ENCODE data around the gene SCTR. TPM values are rescaled to one million over a fixed set of nuclear protein-coding genes. Genes with fewer than 3 reads are reported as not detected.

SCTR gene
- total and polyA plus RNA-seq, 2 of the 13 experiments (the other 11 are each of a cell fraction or from before 2014, with no cell fraction given) = not detected

DNA sequence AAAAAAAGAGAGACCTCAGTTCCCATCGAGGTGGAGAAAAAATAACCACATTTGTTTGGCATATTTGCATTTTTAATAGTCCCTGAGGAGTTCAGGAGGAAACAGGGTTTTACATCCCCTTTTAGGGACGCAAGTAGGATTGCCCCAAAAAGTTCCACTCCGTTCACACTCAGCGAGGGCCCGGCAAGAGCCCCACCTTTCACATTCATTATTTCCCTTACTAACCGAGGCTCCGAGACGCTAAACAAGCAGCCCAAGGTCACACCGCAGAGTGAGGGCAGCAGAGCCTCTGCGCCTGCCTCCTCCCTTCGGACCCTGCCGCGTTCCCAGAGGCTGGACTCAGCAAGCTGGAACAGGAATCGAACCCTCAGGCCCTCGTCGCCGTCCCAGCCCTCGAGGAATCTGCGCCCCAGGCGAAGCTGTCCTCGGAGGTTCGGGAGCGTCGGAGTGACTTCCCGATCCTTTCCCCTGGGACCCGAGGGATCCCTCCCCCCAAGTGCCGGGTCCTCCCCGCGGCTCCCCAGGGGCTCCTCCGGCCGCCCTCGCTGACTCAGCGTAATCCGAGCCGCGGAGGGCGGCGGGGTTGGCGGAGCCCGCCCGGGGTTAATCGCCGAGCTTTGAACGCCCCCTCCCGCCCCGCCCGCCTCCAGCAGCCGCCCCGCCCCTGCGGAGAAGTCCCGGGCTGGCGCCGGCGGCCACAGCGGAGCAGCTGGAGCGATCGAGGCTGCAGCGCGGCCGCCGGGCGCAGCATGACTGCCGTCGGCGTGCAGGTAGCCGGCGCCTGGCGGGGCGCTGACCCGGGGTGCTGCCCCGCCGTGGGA lies 92.9 kb downstream of the SCTR start, which contains the start of gene TMEM37 (continued):
- no peak for TF ChIP-seq ZNF552 (CRISPR knock-in tag; IDR thresholded peaks at IDR 0.05; ENCODE audit: borderline replicate concordance)
- TF ChIP-seq RARA (CRISPR knock-in tag; IDR thresholded peaks at IDR 0.05) = peak; percentile 86
- TF ChIP-seq ZNF20 (CRISPR knock-in tag; IDR thresholded peaks at IDR 0.05) = no peak
- TF ChIP-seq, protein P1, sequence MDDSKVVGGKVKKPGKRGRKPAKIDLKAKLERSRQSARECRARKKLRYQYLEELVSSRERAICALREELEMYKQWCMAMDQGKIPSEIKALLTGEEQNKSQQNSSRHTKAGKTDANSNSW (CRISPR knock-in tag; IDR thresholded peaks at IDR 0.05; ENCODE audit: borderline replicate concordance) = no peak
- TF ChIP-seq, protein P2, sequence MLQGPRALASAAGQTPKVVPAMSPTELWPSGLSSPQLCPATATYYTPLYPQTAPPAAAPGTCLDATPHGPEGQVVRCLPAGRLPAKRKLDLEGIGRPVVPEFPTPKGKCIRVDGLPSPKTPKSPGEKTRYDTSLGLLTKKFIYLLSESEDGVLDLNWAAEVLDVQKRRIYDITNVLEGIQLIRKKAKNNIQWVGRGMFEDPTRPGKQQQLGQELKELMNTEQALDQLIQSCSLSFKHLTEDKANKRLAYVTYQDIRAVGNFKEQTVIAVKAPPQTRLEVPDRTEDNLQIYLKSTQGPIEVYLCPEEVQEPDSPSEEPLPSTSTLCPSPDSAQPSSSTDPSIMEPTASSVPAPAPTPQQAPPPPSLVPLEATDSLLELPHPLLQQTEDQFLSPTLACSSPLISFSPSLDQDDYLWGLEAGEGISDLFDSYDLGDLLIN (CRISPR knock-in tag; IDR thresholded peaks at IDR 0.05; ENCODE audit: borderline replicate concordance) = peak; percentile 84; the same call in 1 of the 2 replicates
- TF ChIP-seq ZNF354B (CRISPR knock-in tag; IDR thresholded peaks at IDR 0.05) = no peak
- no peak for TF ChIP-seq CCDC6 (CRISPR knock-in tag; IDR thresholded peaks at IDR 0.05)
- TF ChIP-seq KDM5B (CRISPR knock-in tag; IDR thresholded peaks at IDR 0.05; ENCODE audit: borderline replicate concordance) = peak; percentile 80; the same call in 1 of the 2 replicates
- peak; percentile 77; the same call in 1 of the 2 replicates for TF ChIP-seq PPARG (CRISPR knock-in tag; conservative IDR thresholded peaks at IDR 0.05)
- peak; percentile 71 for TF ChIP-seq POLR2G (IDR thresholded peaks at IDR 0.05; ENCODE audit: low read depth, low read length)
- TF ChIP-seq, protein P3, sequence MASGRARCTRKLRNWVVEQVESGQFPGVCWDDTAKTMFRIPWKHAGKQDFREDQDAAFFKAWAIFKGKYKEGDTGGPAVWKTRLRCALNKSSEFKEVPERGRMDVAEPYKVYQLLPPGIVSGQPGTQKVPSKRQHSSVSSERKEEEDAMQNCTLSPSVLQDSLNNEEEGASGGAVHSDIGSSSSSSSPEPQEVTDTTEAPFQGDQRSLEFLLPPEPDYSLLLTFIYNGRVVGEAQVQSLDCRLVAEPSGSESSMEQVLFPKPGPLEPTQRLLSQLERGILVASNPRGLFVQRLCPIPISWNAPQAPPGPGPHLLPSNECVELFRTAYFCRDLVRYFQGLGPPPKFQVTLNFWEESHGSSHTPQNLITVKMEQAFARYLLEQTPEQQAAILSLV (CRISPR knock-in tag; IDR thresholded peaks at IDR 0.05; ENCODE audit: borderline replicate concordance) = peak; percentile 99
- TF ChIP-seq U2AF1 (optimal IDR thresholded peaks at IDR 0.05; ENCODE audit: low read depth, low read length) = peak; percentile 22
- TF ChIP-seq, protein P4, sequence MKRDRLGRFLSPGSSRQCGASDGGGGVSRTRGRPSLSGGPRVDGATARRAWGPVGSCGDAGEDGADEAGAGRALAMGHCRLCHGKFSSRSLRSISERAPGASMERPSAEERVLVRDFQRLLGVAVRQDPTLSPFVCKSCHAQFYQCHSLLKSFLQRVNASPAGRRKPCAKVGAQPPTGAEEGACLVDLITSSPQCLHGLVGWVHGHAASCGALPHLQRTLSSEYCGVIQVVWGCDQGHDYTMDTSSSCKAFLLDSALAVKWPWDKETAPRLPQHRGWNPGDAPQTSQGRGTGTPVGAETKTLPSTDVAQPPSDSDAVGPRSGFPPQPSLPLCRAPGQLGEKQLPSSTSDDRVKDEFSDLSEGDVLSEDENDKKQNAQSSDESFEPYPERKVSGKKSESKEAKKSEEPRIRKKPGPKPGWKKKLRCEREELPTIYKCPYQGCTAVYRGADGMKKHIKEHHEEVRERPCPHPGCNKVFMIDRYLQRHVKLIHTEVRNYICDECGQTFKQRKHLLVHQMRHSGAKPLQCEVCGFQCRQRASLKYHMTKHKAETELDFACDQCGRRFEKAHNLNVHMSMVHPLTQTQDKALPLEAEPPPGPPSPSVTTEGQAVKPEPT (CRISPR knock-in tag; IDR thresholded peaks at IDR 0.05; ENCODE audit: low read depth) = peak; percentile 89
- TF ChIP-seq CBX1 (IDR thresholded peaks at IDR 0.05; ENCODE audit: low read depth) = peak; percentile 90
- no peak; the same call in 1 of the 2 replicates for TF ChIP-seq ZNF749 (CRISPR knock-in tag; IDR thresholded peaks at IDR 0.05; ENCODE audit: borderline replicate concordance)
- TF ChIP-seq U2AF2 (IDR thresholded peaks at IDR 0.05; ENCODE audit: low read depth, low read length) = 0 out of 2 replicates have a peak, but pooled peaks have one; percentile 20
- peak; percentile 83 for TF ChIP-seq ZMYM2 (CRISPR knock-in tag; IDR thresholded peaks at IDR 0.05)
- TF ChIP-seq ZBTB8A (CRISPR knock-in tag; IDR thresholded peaks at IDR 0.05; ENCODE audit: borderline replicate concordance, low read depth) = no peak
- TF ChIP-seq HIVEP1 (CRISPR knock-in tag; IDR thresholded peaks at IDR 0.05) = peak; percentile 96
- TF ChIP-seq, protein P5, sequence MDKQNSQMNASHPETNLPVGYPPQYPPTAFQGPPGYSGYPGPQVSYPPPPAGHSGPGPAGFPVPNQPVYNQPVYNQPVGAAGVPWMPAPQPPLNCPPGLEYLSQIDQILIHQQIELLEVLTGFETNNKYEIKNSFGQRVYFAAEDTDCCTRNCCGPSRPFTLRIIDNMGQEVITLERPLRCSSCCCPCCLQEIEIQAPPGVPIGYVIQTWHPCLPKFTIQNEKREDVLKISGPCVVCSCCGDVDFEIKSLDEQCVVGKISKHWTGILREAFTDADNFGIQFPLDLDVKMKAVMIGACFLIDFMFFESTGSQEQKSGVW (CRISPR knock-in tag; IDR thresholded peaks at IDR 0.05; ENCODE audit: borderline replicate concordance) = no peak
- no peak for TF ChIP-seq ZBTB21 (CRISPR knock-in tag; IDR thresholded peaks at IDR 0.05)
- peak; percentile 91 for TF ChIP-seq SP5 (CRISPR knock-in tag; IDR thresholded peaks at IDR 0.05; ENCODE audit: borderline replicate concordance, low read depth)
- peak in 1 of 2 experiments; percentile 64; a peak in 2 of 4 replicates for TF ChIP-seq EP300 (IDR thresholded peaks at IDR 0.05; ENCODE audit: low read depth in 2 of 2, low read length in 2 of 2)
- peak; percentile 64; the same call in 1 of the 2 replicates for TF ChIP-seq EP300 (CRISPR knock-in tag; IDR thresholded peaks at IDR 0.05; ENCODE audit: borderline replicate concordance)
